GM13976 (cell line): ENCODE results near the gene BTG4.

Experiments
- DNase-seq: peaks from one replicate; pipeline ENCODE4 v3.0.0; 2012; ENCODE audit warnings: low spot score
- CTCF ChIP-seq: IDR thresholded peaks from 2 replicates; pipeline ENCODE4 v1.5.1; 2012; ENCODE audit warnings: borderline replicate concordance, mild to moderate bottlenecking; ENCODE audit not compliant: insufficient read depth; ENCODE audit errors: extremely low read depth, missing control alignments, control extremely low read depth
- in situ Hi-C: fragments of 300-500 bp; cut with MboI; formaldehyde crosslinking; loops from one replicate; pipeline ENCODE4 v1.12.0; 2022; ENCODE audit warnings: low sequenced_read_pairs, mixed read lengths, inconsistent platforms; ENCODE audit not compliant: unreplicated experiment

The BTG4 gene

GRCh38 chr11:111502611-111503010 is 9.6 kb downstream of the BTG4 start:
- no peak for DNase-seq
- TF ChIP-seq CTCF = no peak
- in situ Hi-C loops = no loop called here

- DNase-seq = no peak
These were observed 11.7 kb downstream of the BTG4 start for GRCh38 chr11:111500481-111500880.

DNA sequence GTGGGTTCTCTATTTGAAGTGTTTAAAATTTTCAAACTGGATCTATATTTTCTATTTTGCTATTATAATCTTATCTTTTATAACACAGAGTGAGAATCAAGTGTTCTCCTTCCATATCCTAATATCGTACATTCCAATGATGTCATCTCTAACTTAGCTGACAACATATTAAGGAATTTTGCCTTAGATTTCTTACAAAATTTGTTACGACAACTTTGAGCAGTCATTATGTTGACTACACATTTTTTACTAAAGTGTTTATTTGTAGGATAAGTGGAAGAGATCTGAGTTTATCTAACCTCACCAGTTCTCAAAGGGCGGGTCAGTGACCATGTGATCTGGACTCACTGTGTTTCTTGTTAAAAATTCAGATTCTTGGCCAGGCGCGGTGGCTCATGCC is 12.7 kb downstream of the BTG4 start:
- DNase-seq = no peak
- no peak for TF ChIP-seq CTCF

More at GRCh38 chr11:111500481-111500880, 11.7 kb downstream of the BTG4 start:
- no peak for TF ChIP-seq CTCF
- in situ Hi-C loops = no loop called here

GRCh38 chr11:111494040-111494439 is 18.1 kb downstream of the BTG4 start:
- no peak for DNase-seq
- TF ChIP-seq CTCF = no peak
- in situ Hi-C loops = no loop called here

More for the DNA sequence above, 12.7 kb downstream of the BTG4 start:
- in situ Hi-C loops = no loop called here

DNA sequence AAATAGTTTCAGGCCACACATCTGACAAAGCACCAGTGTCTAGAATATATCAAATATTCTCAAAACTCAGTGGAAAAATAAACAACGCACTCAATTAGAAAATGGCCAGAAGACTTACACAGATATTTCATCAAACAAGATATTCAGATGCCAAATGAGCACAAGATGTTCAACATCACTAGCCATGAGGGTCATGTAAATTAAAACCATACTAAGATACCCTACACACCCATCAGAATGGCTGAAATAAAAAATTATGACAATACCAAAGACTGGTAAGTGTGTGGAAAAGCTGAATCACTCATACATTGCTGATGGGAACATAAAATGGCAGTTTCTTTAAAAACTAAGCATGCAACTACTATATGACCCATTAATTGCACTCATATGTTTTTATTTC is 21.7 kb downstream of the BTG4 start:
- no peak for TF ChIP-seq CTCF
- no peak for DNase-seq
- in situ Hi-C loops = no loop called here

DNA sequence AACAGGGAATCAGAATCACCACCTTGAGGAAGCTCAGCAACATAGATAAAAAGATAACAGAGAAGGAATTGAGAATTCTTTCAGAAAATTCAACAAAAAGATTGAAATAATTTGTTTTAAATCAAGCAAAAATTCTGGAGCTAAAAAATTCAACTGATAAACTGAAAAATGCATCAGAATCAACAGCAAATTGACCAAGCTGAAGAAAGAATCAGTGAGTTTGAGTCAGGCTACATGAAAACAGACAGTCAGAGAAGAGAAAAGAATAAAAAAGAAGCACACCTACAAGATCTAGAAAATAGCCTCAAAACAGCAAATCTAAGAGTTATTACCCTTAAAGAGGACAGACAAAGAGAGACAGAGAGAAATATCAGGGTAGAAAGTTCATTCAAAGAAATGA is 28.8 kb downstream of the BTG4 start:
- TF ChIP-seq CTCF = no peak
- in situ Hi-C loops = no loop called here
- DNase-seq = no peak

DNA sequence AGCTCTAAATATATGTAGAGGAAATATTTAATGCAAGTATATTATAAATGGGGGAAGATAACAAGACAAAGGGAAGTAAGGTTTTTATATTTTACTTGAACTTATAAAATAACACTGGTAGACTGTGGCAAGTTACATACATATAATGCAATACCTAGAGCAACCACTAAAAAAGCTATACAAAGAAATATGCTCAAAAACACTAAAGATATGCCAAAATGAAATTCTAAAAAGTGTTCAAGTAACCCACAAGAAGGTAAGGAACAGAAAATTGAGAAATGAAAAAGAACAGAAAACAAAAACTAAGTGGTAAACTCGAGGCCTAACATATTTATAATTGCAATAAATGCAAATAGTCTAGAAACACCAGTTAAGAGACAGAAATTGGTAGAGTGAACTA is 32.5 kb downstream of the BTG4 start:
- in situ Hi-C loops = no loop called here
- TF ChIP-seq CTCF = no peak
- DNase-seq = no peak
